ENCODE results near the gene H6PD.

GRCh38 chr1:9191231-9191630, 43.3 kb upstream of the H6PD start:
- TF ChIP-seq CTCF (IDR thresholded peaks at IDR 0.05) (no peak), POLR2A (IDR thresholded peaks at IDR 0.05) (no peak)

Data from stomach (tissue), 4 donors.